A549 (cell line): ENCODE results near the gene GCNT2. TPM values are rescaled to one million over a fixed set of nuclear protein-coding genes. Genes with fewer than 3 reads are reported as not detected.

Source experiments
- ATAC-seq, 2 experiments: fragments of 200-7000 bp in 1 of 2; fragments of >200 bp in 1 of 2; cut with Nextera tagmentation in 1 of 2; cut with Tn5 transposase in 1 of 2; 3 replicates each; pipeline versions ENCODE4 v1.8.0 to v1.9.1; 2018 to 2020; ENCODE audit warnings: mild to moderate bottlenecking in 1 of 2, moderate library complexity in 1 of 2
- CTCF ChIA-PET: fragments of 300-600 bp; sonication (Branson Sonifier 250); formaldehyde crosslinking; extraction: SDS; loops from one replicate; lab custom pipeline; 2021; ENCODE audit warnings: antibody characterized with exemption, inconsistent platforms; lab: Yijun Ruan, JAX
- POLR2A ChIA-PET: fragments of 350-600 bp; formaldehyde crosslinking; extraction: SDS; loops from one replicate; lab custom pipeline; 2021; ENCODE audit warnings: antibody characterized with exemption, inconsistent platforms; lab: Yijun Ruan, JAX
- DNase-seq, 2 experiments: peaks; one replicate each; pipeline versions ENCODE4 v3.0.0 to v3.0.0-alpha.2; 2011 to 2016; ENCODE audit warnings: low read depth in 1 of 2, low spot score in 1 of 2
- FAIRE-seq: peaks from 2 replicates; lab custom pipeline; 2011; peaks lifted over from hg19 to GRCh38; lab: Jason Lieb, UNC
- H3K27ac ChIP-seq, 2 experiments: fragments of >200 bp; sonication (Bioruptor Twin); formaldehyde crosslinking; 3 replicates each; pipeline ENCODE4 v1.5.1; 2016 to 2017
- H3K4me1 ChIP-seq: fragments of >200 bp; sonication (Bioruptor Twin); formaldehyde crosslinking; 3 replicates; pipeline ENCODE4 v1.6.1; 2016
- H3K4me2 ChIP-seq: fragments of >200 bp; sonication (Bioruptor Twin); formaldehyde crosslinking; 3 replicates; pipeline ENCODE4 v1.6.1; 2016
- H3K4me3 ChIP-seq: fragments of >200 bp; sonication (Bioruptor Twin); formaldehyde crosslinking; 3 replicates; pipeline ENCODE4 v1.5.1; 2016
- H3K9me3 ChIP-seq: fragments of >200 bp; sonication (Bioruptor Twin); formaldehyde crosslinking; 3 replicates; pipeline ENCODE4 v1.6.1; 2016
- BCL3 ChIP-seq: fragments of >200 bp; sonication (Bioruptor Twin); formaldehyde crosslinking; IDR thresholded peaks from 3 replicates; pipeline ENCODE4 v1.6.1; 2016
- CBX2 ChIP-seq: fragments of 200-600 bp; sonication (generic); IDR thresholded peaks from 2 replicates; pipeline ENCODE4 v1.6.1; 2016; ENCODE audit warnings: low read depth, mild to moderate bottlenecking, borderline replicate concordance
- CBX8 ChIP-seq: fragments of 200-600 bp; sonication (generic); IDR thresholded peaks from 2 replicates; pipeline ENCODE4 v1.6.1; 2016
- CEBPB ChIP-seq, 2 experiments: fragments of >200 bp in 1 of 2; sonication (Bioruptor Twin) in 1 of 2; formaldehyde crosslinking in 1 of 2; IDR thresholded peaks; 2 replicates each; pipeline ENCODE4 v1.6.1; 2012 to 2016
- EHMT2 ChIP-seq: fragments of 200-600 bp; sonication (generic); IDR thresholded peaks from 2 replicates; pipeline ENCODE4 v1.6.1; 2016; ENCODE audit warnings: antibody characterized with exemption, low read depth, mild to moderate bottlenecking, moderate library complexity
- ESRRA ChIP-seq: fragments of 150-350 bp; IDR thresholded peaks from 2 replicates; pipeline ENCODE4 v1.6.1; 2014; ENCODE audit warnings: mild to moderate bottlenecking, low read length, borderline replicate concordance
- FOSL2 ChIP-seq, 2 experiments: fragments of 450-650 bp in 1 of 2; fragments of >200 bp in 1 of 2; sonication (Bioruptor Twin) in 1 of 2; formaldehyde crosslinking; IDR thresholded peaks; 2 replicates each; pipeline versions ENCODE4 v1.5.0 to v1.6.1; 2016 to 2020; ENCODE audit warnings: mild to moderate bottlenecking in 1 of 2, moderate library complexity in 1 of 2
- GATA3 ChIP-seq: IDR thresholded peaks from 2 replicates; pipeline ENCODE4 v1.6.1; 2012; ENCODE audit warnings: borderline replicate concordance
- KDM5A ChIP-seq: fragments of 200-600 bp; sonication (generic); IDR thresholded peaks from 2 replicates; pipeline ENCODE4 v1.6.1; 2016; ENCODE audit warnings: antibody characterized with exemption, mild to moderate bottlenecking
- MAFK ChIP-seq: fragments of 450-650 bp; IDR thresholded peaks from 2 replicates; pipeline ENCODE4 v1.6.1; 2014; ENCODE audit not compliant: partially characterized antibody
- MAX ChIP-seq: IDR thresholded peaks from 2 replicates; pipeline ENCODE4 v1.6.1; 2012
- MAZ ChIP-seq: fragments of 150-350 bp; IDR thresholded peaks from 2 replicates; pipeline ENCODE4 v1.6.1; 2014; ENCODE audit warnings: antibody characterized with exemption, low read depth, low read length, borderline replicate concordance
- MYC ChIP-seq: IDR thresholded peaks from 2 replicates; pipeline ENCODE4 v1.6.1; 2012; ENCODE audit warnings: mild to moderate bottlenecking, inconsistent platforms, low read length, improper control_type of control experiment, borderline replicate concordance
- NR3C1 ChIP-seq: fragments of >200 bp; sonication (Bioruptor Twin); formaldehyde crosslinking; IDR thresholded peaks from 3 replicates; pipeline ENCODE4 v1.6.1; 2017
- POLR2AphosphoS2 ChIP-seq: conservative IDR thresholded peaks from 2 replicates; pipeline ENCODE4 v1.6.1; 2012; ENCODE audit warnings: low read length, improper control_type of control experiment, inconsistent platforms
- RAD21 ChIP-seq, 2 experiments: fragments of >200 bp in 1 of 2; sonication (Bioruptor Twin) in 1 of 2; formaldehyde crosslinking in 1 of 2; IDR thresholded peaks in 1 of 2; conservative IDR thresholded peaks in 1 of 2; 2 replicates in 1 of 2; 3 replicates in 1 of 2; pipeline ENCODE4 v1.6.1; 2012 to 2018; ENCODE audit warnings: inconsistent platforms in 1 of 2
- SREBF2 ChIP-seq: fragments of 450-650 bp; IDR thresholded peaks from 2 replicates; pipeline ENCODE4 v1.6.1; 2014; ENCODE audit warnings: mild to moderate bottlenecking, moderate library complexity
- ZNF302 ChIP-seq: fragments of 250-450 bp; sonication (Bioruptor Pico); IDR thresholded peaks from 2 replicates; pipeline ENCODE4 v1.9.0; 2021; ENCODE audit warnings: inconsistent platforms, mild to moderate bottlenecking, moderate library complexity
- WGBS: methylation state at CpG from one replicate; pipeline ENCODE4 v1.1.6; 2017; ENCODE audit errors: missing lambda C conversion rate; 5-methylcytosine and 5-hydroxymethylcytosine counted together
- polyA plus RNA-seq, 4 experiments: library from polyadenylated mRNA; depleted of rRNA in 3 of 4; stranded (reverse); fragments of >200 nt; fragmentation: RNase III in 1 of 4; extraction: RNeasy Plus Mini Kit Qiagen cat#74134 plus additional on column Dnase treatment in 1 of 4; gene quantifications; 2 replicates in 3 of 4; 3 replicates in 1 of 4; pipeline ENCODE4 v1.2.3, GENCODE V29; 2011 to 2017
- TF ChIP-seq, protein P1 (sequence below): fragments of >200 bp; sonication (Bioruptor Twin); formaldehyde crosslinking; IDR thresholded peaks from 2 replicates; pipeline ENCODE4 v1.6.1; 2016
- TF ChIP-seq, protein P2 (sequence below): fragments of 250-450 bp; sonication (Bioruptor Pico); IDR thresholded peaks from 2 replicates; pipeline ENCODE4 v1.5.0; 2021; ENCODE audit warnings: mild to moderate bottlenecking, moderate library complexity, borderline replicate concordance

GCNT2 gene
- polyA plus RNA-seq, 2 of the 4 experiments (the other 2 are of a cell fraction), result 19.4 to 24.3 TPM

DNA sequence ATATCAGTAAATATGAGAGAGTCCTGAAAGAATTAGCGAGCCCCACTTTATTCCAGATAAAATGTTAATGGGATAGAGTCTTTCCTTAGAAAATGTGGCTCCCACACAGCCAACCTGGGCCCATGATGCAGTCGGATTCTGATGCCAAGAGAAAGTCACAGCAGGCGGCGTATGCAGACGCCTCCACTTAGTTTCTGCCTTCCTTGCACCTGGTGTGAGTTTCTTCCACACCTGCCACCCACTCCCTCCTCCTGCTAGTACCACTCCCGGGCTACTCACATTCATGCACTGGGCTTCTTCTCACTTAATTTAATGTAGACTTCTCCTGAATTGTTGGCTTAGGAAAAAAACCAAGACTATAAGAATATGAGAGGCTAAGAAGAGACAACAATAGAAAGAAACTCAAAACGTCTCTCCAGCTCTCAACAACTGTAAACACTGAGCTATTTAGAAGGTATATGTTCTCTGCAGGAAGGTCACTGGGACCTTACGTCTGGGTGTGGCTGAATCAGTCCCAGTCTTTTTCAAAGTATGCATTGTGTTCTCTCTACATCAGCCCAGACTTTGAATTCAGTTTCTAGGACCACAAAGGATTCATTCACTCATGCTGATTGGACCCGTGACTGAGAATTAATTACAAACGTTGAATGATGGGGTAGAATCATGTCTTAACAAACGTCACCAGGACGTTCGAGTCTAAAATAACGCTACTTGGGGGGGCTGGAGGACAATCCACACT lies 70.4 kb downstream of the GCNT2 start:
- no peaks in the 10 kb centered on the region for H3K9me3 ChIP-seq
- H3K4me2 ChIP-seq, result no peak overlapping the region
- ATAC-seq, result no peak
- CTCF ChIA-PET, result no interaction called here
- H3K4me3 ChIP-seq, result no peak overlapping the region
- TF ChIP-seq BCL3 (no peak), CBX2 (no peak), GATA3 (no peak), SREBF2 (no peak), CBX8 (no peak), NR3C1 (no peak), EHMT2 (no peak)
- TF ChIP-seq, all 56 proteins: peak for 0
- no peak for FAIRE-seq
- 91% methylated on average over 14 of the region's 14 CpGs for WGBS
- DNase-seq, result no peak
- POLR2A ChIA-PET, result no interaction called here
- Histone ChIP-seq H3K4me1 (peaks cover 7% of the 10 kb centered on the region; the same call in 2 of the 3 replicates), H3K27ac (no peak overlapping the region)

DNA sequence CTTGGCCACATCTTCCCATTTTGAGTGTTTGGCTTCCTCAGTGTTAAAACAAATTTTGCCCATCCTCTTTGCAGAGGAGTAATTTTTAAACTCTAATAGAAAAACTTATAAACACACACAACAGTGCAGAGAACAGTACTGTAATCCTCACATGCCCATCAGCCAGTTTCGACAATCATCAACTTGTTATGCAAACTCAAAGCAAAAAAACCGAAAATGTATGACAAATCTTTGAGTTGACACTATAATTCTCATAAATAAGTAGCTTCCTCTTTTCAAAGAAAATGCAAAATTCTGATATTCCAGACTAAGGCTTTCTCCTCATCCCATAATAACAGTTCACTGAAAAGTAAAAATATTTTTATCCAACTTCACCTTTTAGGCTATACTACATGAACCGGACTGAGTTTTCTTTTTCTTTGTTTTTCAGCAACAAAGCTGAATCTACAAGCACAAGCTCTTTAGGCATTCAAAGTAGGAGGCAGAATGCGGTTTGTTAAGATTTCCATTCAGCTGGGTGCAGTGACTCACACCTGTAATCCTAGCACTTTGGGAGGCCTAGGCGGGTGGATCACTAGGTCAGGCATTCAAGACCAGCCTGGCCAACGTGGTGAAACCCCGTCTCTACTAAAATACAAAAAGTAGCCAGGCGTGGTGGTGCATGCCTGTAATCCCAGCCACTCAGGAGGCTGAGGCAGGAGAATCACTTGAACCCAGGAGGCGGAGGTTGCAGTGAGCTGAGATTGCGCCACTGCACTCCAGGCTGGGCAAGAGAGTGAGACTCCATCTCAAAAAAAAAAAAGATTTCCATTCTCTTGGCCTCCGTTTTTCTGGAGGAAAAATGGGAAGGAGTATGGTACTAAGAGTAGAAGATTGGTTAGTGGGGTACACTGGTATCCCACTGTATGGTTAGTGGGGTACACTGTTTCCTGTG lies 74.8 kb downstream of the GCNT2 start:
- POLR2A ChIA-PET, result no interaction called here
- FAIRE-seq (no peak), ATAC-seq (no peak), DNase-seq (no peak)
- WGBS, result 65% methylated on average over 9 of the region's 11 CpGs
- CTCF ChIA-PET, result no interaction called here
- H3K4me2 ChIP-seq, result no peak overlapping the region
- peaks cover 7% of the 10 kb centered on the region; the same call in 2 of the 3 replicates for H3K4me1 ChIP-seq
- no peak overlapping the region for H3K4me3 ChIP-seq
- TF ChIP-seq MAFK (no peak), MAX (no peak), CEBPB (IDR thresholded peaks at IDR 0.05) (no peak), ESRRA (no peak), MAZ (no peak), MYC (no peak), POLR2AphosphoS2 (no peak), RAD21 (conservative IDR thresholded peaks at IDR 0.05 in 1 of 2, IDR thresholded peaks at IDR 0.05 in 1 of 2) (no peak), FOSL2 (IDR thresholded peaks at IDR 0.05) (no peak), FOSL2 (CRISPR knock-in tag; IDR thresholded peaks at IDR 0.05) (no peak), KDM5A (no peak), ZNF302 (CRISPR knock-in tag) (no peak)
- TF ChIP-seq, protein P1, sequence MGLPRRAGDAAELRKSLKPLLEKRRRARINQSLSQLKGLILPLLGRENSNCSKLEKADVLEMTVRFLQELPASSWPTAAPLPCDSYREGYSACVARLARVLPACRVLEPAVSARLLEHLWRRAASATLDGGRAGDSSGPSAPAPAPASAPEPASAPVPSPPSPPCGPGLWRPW, result no peak
- TF ChIP-seq, protein P2, sequence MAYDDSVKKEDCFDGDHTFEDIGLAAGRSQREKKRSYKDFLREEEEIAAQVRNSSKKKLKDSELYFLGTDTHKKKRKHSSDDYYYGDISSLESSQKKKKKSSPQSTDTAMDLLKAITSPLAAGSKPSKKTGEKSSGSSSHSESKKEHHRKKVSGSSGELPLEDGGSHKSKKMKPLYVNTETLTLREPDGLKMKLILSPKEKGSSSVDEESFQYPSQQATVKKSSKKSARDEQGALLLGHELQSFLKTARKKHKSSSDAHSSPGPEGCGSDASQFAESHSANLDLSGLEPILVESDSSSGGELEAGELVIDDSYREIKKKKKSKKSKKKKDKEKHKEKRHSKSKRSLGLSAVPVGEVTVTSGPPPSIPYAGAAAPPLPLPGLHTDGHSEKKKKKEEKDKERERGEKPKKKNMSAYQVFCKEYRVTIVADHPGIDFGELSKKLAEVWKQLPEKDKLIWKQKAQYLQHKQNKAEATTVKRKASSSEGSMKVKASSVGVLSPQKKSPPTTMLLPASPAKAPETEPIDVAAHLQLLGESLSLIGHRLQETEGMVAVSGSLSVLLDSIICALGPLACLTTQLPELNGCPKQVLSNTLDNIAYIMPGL (CRISPR knock-in tag), result no peak
- H3K27ac ChIP-seq, result no peak overlapping the region
- no peaks in the 10 kb centered on the region for H3K9me3 ChIP-seq
